ENCODE results near the gene MTMR10.

DNA sequence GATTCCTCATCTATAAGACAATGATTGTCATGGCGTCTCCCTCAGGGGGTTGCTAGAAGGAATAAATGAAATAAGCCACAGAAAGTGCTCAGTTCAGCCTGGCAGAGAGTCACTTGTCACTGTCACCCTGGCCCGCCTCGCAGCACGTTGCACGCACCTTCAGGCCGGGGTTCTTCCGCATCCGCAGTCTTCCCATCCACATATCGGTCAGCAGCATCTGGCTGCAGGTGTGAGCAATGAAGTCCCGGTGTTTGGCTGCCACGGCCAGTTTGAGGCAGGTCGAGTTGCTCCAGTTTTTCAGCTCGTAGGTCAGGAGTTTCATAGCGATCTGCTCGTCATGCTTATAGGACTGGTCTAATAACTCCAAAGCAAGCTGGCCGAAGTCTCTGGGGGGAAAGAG lies 48.5 kb upstream of the MTMR10 start:
- TF ChIP-seq, protein P1, sequence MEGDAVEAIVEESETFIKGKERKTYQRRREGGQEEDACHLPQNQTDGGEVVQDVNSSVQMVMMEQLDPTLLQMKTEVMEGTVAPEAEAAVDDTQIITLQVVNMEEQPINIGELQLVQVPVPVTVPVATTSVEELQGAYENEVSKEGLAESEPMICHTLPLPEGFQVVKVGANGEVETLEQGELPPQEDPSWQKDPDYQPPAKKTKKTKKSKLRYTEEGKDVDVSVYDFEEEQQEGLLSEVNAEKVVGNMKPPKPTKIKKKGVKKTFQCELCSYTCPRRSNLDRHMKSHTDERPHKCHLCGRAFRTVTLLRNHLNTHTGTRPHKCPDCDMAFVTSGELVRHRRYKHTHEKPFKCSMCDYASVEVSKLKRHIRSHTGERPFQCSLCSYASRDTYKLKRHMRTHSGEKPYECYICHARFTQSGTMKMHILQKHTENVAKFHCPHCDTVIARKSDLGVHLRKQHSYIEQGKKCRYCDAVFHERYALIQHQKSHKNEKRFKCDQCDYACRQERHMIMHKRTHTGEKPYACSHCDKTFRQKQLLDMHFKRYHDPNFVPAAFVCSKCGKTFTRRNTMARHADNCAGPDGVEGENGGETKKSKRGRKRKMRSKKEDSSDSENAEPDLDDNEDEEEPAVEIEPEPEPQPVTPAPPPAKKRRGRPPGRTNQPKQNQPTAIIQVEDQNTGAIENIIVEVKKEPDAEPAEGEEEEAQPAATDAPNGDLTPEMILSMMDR (IDR thresholded peaks at IDR 0.05), result no peak
- TF ChIP-seq POLR2A (IDR thresholded peaks at IDR 0.05), result no peak
